GM12891 (cell line): Measurements from ENCODE around the gene SLC24A3.

Experiments
- PAX5 ChIP-seq: IDR thresholded peaks from 2 replicates; pipeline ENCODE4 v1.6.1; 2011; ENCODE audit warnings: low read length, moderate library complexity, mild to moderate bottlenecking; ENCODE audit not compliant: insufficient read depth, severe bottlenecking
- POLR2A ChIP-seq: IDR thresholded peaks from 2 replicates; pipeline ENCODE4 v1.6.1; 2011; ENCODE audit warnings: low read depth, low read length, control low read depth
- POLR2AphosphoS5 ChIP-seq: IDR thresholded peaks from 2 replicates; pipeline ENCODE4 v1.6.1; 2011; ENCODE audit warnings: low read depth, low read length, control low read depth
- POU2F2 ChIP-seq: IDR thresholded peaks from 2 replicates; pipeline ENCODE4 v1.6.1; 2011; ENCODE audit warnings: low read depth, mild to moderate bottlenecking, control low read depth, low read length, moderate library complexity
- TAF1 ChIP-seq: IDR thresholded peaks from 2 replicates; pipeline ENCODE4 v1.6.1; 2011; ENCODE audit warnings: low read depth, low read length, control low read depth

- no peak for TF ChIP-seq POLR2AphosphoS5
- no peak for TF ChIP-seq TAF1
- TF ChIP-seq POLR2A: no peak
- TF ChIP-seq POU2F2: no peak
- no peak for TF ChIP-seq PAX5
Observed at GRCh38 chr20:19715986-19716385, 503.5 kb downstream of the SLC24A3 start.
